NOMO-1 treated with dmso at 0.1 percent for 144 hours (cell line): Measurements from ENCODE around the gene ITIH3.

ENCODE experiments used
- DNase-seq: peaks from one replicate; lab custom pipeline; 2025; ENCODE audit not compliant: unreplicated experiment; lab: John Stamatoyannopoulos, UW

The ITIH3 gene

GRCh38 chr3:52792961-52793695 is 1.5 kb upstream of the ITIH3 start:
- DNase-seq, result no peak

GRCh38 chr3:52793702-52794611 is 639 bp upstream of the ITIH3 start:
- DNase-seq, result no peak

GRCh38 chr3:52795298-52795900 is 803 bp downstream of the ITIH3 start:
- DNase-seq, result no peak

- DNase-seq, result no peak
Observed at GRCh38 chr3:52796411-52796810, 1.8 kb downstream of the ITIH3 start.

- no peak for DNase-seq
Observed at GRCh38 chr3:52798376-52798977, 3.9 kb downstream of the ITIH3 start.

GRCh38 chr3:52798978-52799476 is 4.4 kb downstream of the ITIH3 start:
- DNase-seq, result no peak

- DNase-seq, result no peak
Observed at GRCh38 chr3:52800079-52800478, 5.5 kb downstream of the ITIH3 start.

- no peak for DNase-seq
Observed at GRCh38 chr3:52801839-52802238, 7.2 kb downstream of the ITIH3 start.

- DNase-seq, result no peak
Observed at GRCh38 chr3:52805270-52806039, 10.9 kb downstream of the ITIH3 start.

- DNase-seq, result no peak
Observed at GRCh38 chr3:52809149-52809548, 14.6 kb downstream of the ITIH3 start.

GRCh38 chr3:52809662-52810377 is 15.2 kb downstream of the ITIH3 start:
- DNase-seq, result no peak

GRCh38 chr3:52810923-52811322 is 16.3 kb downstream of the ITIH3 start:
- DNase-seq, result no peak

GRCh38 chr3:52811452-52812011 is 16.9 kb downstream of the ITIH3 start:
- no peak for DNase-seq

GRCh38 chr3:52813810-52814209 is 19.2 kb downstream of the ITIH3 start:
- DNase-seq, result no peak

GRCh38 chr3:52816199-52816598 is 21.6 kb downstream of the ITIH3 start:
- DNase-seq, result no peak

- DNase-seq, result no peak
Observed at GRCh38 chr3:52816654-52817053, 22.1 kb downstream of the ITIH3 start.

- no peak for DNase-seq
Observed at GRCh38 chr3:52817221-52817620, 22.6 kb downstream of the ITIH3 start.

- DNase-seq, result no peak
Observed at GRCh38 chr3:52817860-52818259, 23.3 kb downstream of the ITIH3 start.

- no peak for DNase-seq
Observed at GRCh38 chr3:52819936-52820335, 25.3 kb downstream of the ITIH3 start.
